Measurements from ENCODE around the gene CADM2.
"Not testable (repeated sequence)": the region's sequence is repeated elsewhere in the genome, so short reads cannot be mapped to it uniquely, and the experiment has no call there.

CADM2 gene

GRCh38 chr3:85708325-85708724 is 749.5 kb downstream of the CADM2 start:
- not testable (repeated sequence) for DNase-seq

GRCh38 chr3:85709346-85709892 is 750.6 kb downstream of the CADM2 start:
- no peak for DNase-seq

- no peak for DNase-seq
Observed at GRCh38 chr3:85710490-85710889, 751.7 kb downstream of the CADM2 start.

- DNase-seq = no peak
Observed at GRCh38 chr3:85721409-85722145, 762.8 kb downstream of the CADM2 start.

- DNase-seq = no peak
Observed at GRCh38 chr3:85725809-85726208, 767.0 kb downstream of the CADM2 start.

GRCh38 chr3:85726241-85726640 is 767.5 kb downstream of the CADM2 start:
- no peak for DNase-seq

GRCh38 chr3:85737846-85738245 is 779.1 kb downstream of the CADM2 start:
- DNase-seq = no peak

- DNase-seq = no peak
Observed at GRCh38 chr3:85740561-85740960, 781.8 kb downstream of the CADM2 start.

GRCh38 chr3:85758442-85758841 is 799.7 kb downstream of the CADM2 start:
- DNase-seq = no peak

- no peak for DNase-seq
Observed at GRCh38 chr3:85760342-85760741, 801.6 kb downstream of the CADM2 start.

- DNase-seq = no peak
Observed at GRCh38 chr3:85780806-85781205, 822.0 kb downstream of the CADM2 start.

- no peak for DNase-seq
Observed at GRCh38 chr3:85781806-85782205, 823.0 kb downstream of the CADM2 start.

GRCh38 chr3:85783291-85783690 is 824.5 kb downstream of the CADM2 start:
- no peak for DNase-seq

GRCh38 chr3:85785766-85786165 is 827.0 kb downstream of the CADM2 start:
- DNase-seq = no peak

- DNase-seq = no peak
Observed at GRCh38 chr3:85790445-85791030, 831.7 kb downstream of the CADM2 start.

- DNase-seq = no peak
Observed at GRCh38 chr3:85796140-85796539, 837.4 kb downstream of the CADM2 start.

- DNase-seq = no peak
Observed at GRCh38 chr3:85800676-85801075, 841.9 kb downstream of the CADM2 start.

- no peak for DNase-seq
Observed at GRCh38 chr3:85801955-85802354, 843.2 kb downstream of the CADM2 start.

GRCh38 chr3:85808755-85809154 is 850.0 kb downstream of the CADM2 start:
- no peak for DNase-seq

GRCh38 chr3:85821130-85821756 is 862.5 kb downstream of the CADM2 start:
- DNase-seq = no peak

- DNase-seq = no peak
Observed at GRCh38 chr3:85835857-85836440, 877.2 kb downstream of the CADM2 start.

GRCh38 chr3:85837402-85837801 is 878.6 kb downstream of the CADM2 start:
- DNase-seq = no peak

- DNase-seq = no peak
Observed at GRCh38 chr3:85838921-85839320, 880.1 kb downstream of the CADM2 start.

- no peak for DNase-seq
Observed at GRCh38 chr3:85842081-85842480, 883.3 kb downstream of the CADM2 start.

All from CD4-positive, alpha-beta T cell treated with Interleukin-12 subunit alpha and Interleukin-12 subunit beta, for 1 hour (primary cell).